HG03039 (cell line): Measurements from ENCODE around the gene PYROXD2.

Source experiments
- ATAC-seq: cut with Tn5 transposase; IDR thresholded peaks from one replicate; pipeline ENCODE4 v1.9.1; 2021; ENCODE audit warnings: mild to moderate bottlenecking, moderate library complexity; ENCODE audit not compliant: unreplicated experiment

Gene PYROXD2

GRCh38 chr10:98414932-98415730 is at the start of gene PYROXD2:
Gene PYROXD2, minus strand, starts transcription at chr10:98415182. Its CDS starts 47 bp downstream, at chr10:98415135.
- no peak for ATAC-seq

- ATAC-seq = no peak
Measured at GRCh38 chr10:98463976-98464754, 49.2 kb upstream of the PYROXD2 start.

- no peak for ATAC-seq
Measured at GRCh38 chr10:98463016-98463415, 48.0 kb upstream of the PYROXD2 start.

GRCh38 chr10:98461500-98461842 is 46.5 kb upstream of the PYROXD2 start:
- no peak for ATAC-seq

GRCh38 chr10:98460837-98461499 is 46.0 kb upstream of the PYROXD2 start:
- ATAC-seq = no peak

GRCh38 chr10:98458809-98459784 is 44.1 kb upstream of the PYROXD2 start:
- ATAC-seq = no peak

GRCh38 chr10:98457721-98458120 is 42.7 kb upstream of the PYROXD2 start:
- ATAC-seq = no peak

GRCh38 chr10:98456686-98457482 is 41.9 kb upstream of the PYROXD2 start:
- ATAC-seq = no peak

- no peak for ATAC-seq
Measured at GRCh38 chr10:98456043-98456570, 41.1 kb upstream of the PYROXD2 start.

GRCh38 chr10:98453729-98454128 is 38.7 kb upstream of the PYROXD2 start:
- no peak for ATAC-seq

- ATAC-seq = no peak
Measured at GRCh38 chr10:98450618-98451017, 35.6 kb upstream of the PYROXD2 start.

- ATAC-seq = no peak
Measured at GRCh38 chr10:98449287-98449686, 34.3 kb upstream of the PYROXD2 start.

- peak; percentile 91 for ATAC-seq
Measured at GRCh38 chr10:98446661-98447221, 31.8 kb upstream of the PYROXD2 start, which contains the start of gene HPS1. Gene HPS1, minus strand, starts transcription at chr10:98446935. Its CDS starts 3,695 bp downstream, at chr10:98443240.

- peak; percentile 20 for ATAC-seq
Measured at GRCh38 chr10:98446151-98446660, 31.2 kb upstream of the PYROXD2 start.

GRCh38 chr10:98445200-98445812 is 30.3 kb upstream of the PYROXD2 start:
- ATAC-seq = no peak

- ATAC-seq = no peak
Measured at GRCh38 chr10:98444314-98445006, 29.5 kb upstream of the PYROXD2 start.

- ATAC-seq = no peak
Measured at GRCh38 chr10:98438715-98439114, 23.7 kb upstream of the PYROXD2 start.

- no peak for ATAC-seq
Measured at GRCh38 chr10:98436704-98437103, 21.7 kb upstream of the PYROXD2 start.
